ENCODE measurements around the gene ZNF608.

DNA sequence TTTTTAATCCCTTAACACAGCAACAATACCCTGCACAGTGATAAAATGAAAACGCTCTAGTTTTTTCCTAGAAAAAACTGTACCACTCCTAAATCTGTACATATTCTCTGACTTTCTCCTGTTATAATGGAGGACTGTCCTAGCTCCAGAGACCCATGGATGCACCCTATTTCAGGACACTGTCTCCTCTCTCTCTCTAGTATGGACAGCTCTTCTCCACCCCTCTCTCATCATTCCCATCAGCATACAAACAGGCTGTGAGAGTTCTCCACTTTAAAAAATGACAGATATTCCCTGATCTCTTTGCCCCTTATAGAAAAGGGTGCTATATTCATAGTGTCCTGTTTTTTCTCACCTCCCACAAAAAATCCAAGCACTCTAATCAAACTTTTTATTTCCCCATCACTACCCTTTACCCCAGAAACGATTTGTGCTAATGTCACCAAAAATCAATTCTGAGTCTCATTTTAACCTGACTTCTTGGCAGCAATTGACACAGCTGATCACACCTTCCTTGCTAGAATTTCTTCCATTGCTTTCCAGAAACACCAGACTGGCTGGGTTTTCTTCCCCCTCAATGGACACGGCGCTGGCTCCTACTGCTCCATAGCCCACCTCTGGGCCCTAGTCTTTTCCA, 20.7 kb downstream of the ZNF608 start:
- TF ChIP-seq POLR2A (IDR thresholded peaks at IDR 0.05): no peak
- TF ChIP-seq, protein P1, sequence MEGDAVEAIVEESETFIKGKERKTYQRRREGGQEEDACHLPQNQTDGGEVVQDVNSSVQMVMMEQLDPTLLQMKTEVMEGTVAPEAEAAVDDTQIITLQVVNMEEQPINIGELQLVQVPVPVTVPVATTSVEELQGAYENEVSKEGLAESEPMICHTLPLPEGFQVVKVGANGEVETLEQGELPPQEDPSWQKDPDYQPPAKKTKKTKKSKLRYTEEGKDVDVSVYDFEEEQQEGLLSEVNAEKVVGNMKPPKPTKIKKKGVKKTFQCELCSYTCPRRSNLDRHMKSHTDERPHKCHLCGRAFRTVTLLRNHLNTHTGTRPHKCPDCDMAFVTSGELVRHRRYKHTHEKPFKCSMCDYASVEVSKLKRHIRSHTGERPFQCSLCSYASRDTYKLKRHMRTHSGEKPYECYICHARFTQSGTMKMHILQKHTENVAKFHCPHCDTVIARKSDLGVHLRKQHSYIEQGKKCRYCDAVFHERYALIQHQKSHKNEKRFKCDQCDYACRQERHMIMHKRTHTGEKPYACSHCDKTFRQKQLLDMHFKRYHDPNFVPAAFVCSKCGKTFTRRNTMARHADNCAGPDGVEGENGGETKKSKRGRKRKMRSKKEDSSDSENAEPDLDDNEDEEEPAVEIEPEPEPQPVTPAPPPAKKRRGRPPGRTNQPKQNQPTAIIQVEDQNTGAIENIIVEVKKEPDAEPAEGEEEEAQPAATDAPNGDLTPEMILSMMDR (IDR thresholded peaks at IDR 0.05): no peak
